A549 (cell line): ENCODE measurements around the gene TMEM107. TPM values are rescaled to one million over a fixed set of nuclear protein-coding genes. Genes with fewer than 3 reads are reported as not detected.

Experiments
- ATOH8 ChIP-seq: fragments of 250-450 bp; sonication (Bioruptor Pico); IDR thresholded peaks from 2 replicates; pipeline ENCODE4 v1.5.0; 2020; ENCODE audit warnings: low read depth, mild to moderate bottlenecking, moderate library complexity
- CEBPB ChIP-seq, 2 experiments: fragments of >200 bp in 1 of 2; sonication (Bioruptor Twin) in 1 of 2; formaldehyde crosslinking in 1 of 2; IDR thresholded peaks; 2 replicates each; pipeline ENCODE4 v1.6.1; 2012 to 2016
- CTCF ChIP-seq: fragments of >200 bp; sonication (Bioruptor Twin); formaldehyde crosslinking; IDR thresholded peaks from 3 replicates; pipeline ENCODE4 v1.5.1; 2016
- E2F6 ChIP-seq: IDR thresholded peaks from 2 replicates; pipeline ENCODE4 v1.6.1; 2012; ENCODE audit warnings: low read depth, borderline replicate concordance
- EHMT2 ChIP-seq: fragments of 200-600 bp; sonication (generic); IDR thresholded peaks from 2 replicates; pipeline ENCODE4 v1.6.1; 2016; ENCODE audit warnings: antibody characterized with exemption, low read depth, mild to moderate bottlenecking, moderate library complexity
- ELK1 ChIP-seq: fragments of 150-350 bp; IDR thresholded peaks from 2 replicates; pipeline ENCODE4 v1.6.1; 2014; ENCODE audit warnings: low read depth, mild to moderate bottlenecking, low read length
- EP300 ChIP-seq, 2 experiments: fragments of >200 bp; sonication (Bioruptor Twin); formaldehyde crosslinking; IDR thresholded peaks; 2 replicates in 1 of 2; 3 replicates in 1 of 2; pipeline ENCODE4 v1.6.1; 2016 to 2017
- ESRRA ChIP-seq: fragments of 150-350 bp; IDR thresholded peaks from 2 replicates; pipeline ENCODE4 v1.6.1; 2014; ENCODE audit warnings: mild to moderate bottlenecking, low read length, borderline replicate concordance
- FOSB ChIP-seq: fragments of 250-450 bp; sonication (Bioruptor Pico); IDR thresholded peaks from 2 replicates; pipeline ENCODE4 v1.5.0; 2020; ENCODE audit warnings: mild to moderate bottlenecking, moderate library complexity
- FOSL2 ChIP-seq, 2 experiments: fragments of 450-650 bp in 1 of 2; fragments of >200 bp in 1 of 2; sonication (Bioruptor Twin) in 1 of 2; formaldehyde crosslinking; IDR thresholded peaks; 2 replicates each; pipeline versions ENCODE4 v1.5.0 to v1.6.1; 2016 to 2020; ENCODE audit warnings: mild to moderate bottlenecking in 1 of 2, moderate library complexity in 1 of 2
- GATA3 ChIP-seq: IDR thresholded peaks from 2 replicates; pipeline ENCODE4 v1.6.1; 2012; ENCODE audit warnings: borderline replicate concordance
- HEYL ChIP-seq: fragments of 250-450 bp; sonication (Bioruptor Pico); IDR thresholded peaks from 2 replicates; pipeline ENCODE4 v1.8.0; 2021; ENCODE audit warnings: mild to moderate bottlenecking, moderate library complexity
- HOXA7 ChIP-seq: fragments of 250-450 bp; sonication (Bioruptor Pico); IDR thresholded peaks from 2 replicates; pipeline ENCODE4 v1.5.0; 2020; ENCODE audit warnings: mild to moderate bottlenecking, moderate library complexity
- JUN ChIP-seq, 2 experiments: fragments of >200 bp; sonication (Bioruptor Twin); formaldehyde crosslinking; IDR thresholded peaks; 2 replicates in 1 of 2; 3 replicates in 1 of 2; pipeline ENCODE4 v1.6.1; 2016 to 2017
- KDM1A ChIP-seq: fragments of 200-600 bp; sonication (generic); IDR thresholded peaks from 2 replicates; pipeline ENCODE4 v1.6.1; 2016; ENCODE audit warnings: low read depth, mild to moderate bottlenecking
- MAX ChIP-seq: IDR thresholded peaks from 2 replicates; pipeline ENCODE4 v1.6.1; 2012
- MAZ ChIP-seq: fragments of 150-350 bp; IDR thresholded peaks from 2 replicates; pipeline ENCODE4 v1.6.1; 2014; ENCODE audit warnings: antibody characterized with exemption, low read depth, low read length, borderline replicate concordance
- MYC ChIP-seq: IDR thresholded peaks from 2 replicates; pipeline ENCODE4 v1.6.1; 2012; ENCODE audit warnings: mild to moderate bottlenecking, inconsistent platforms, low read length, improper control_type of control experiment, borderline replicate concordance
- NFE2L2 ChIP-seq: fragments of 150-350 bp; conservative IDR thresholded peaks from 2 replicates; pipeline ENCODE4 v1.6.1; 2014; ENCODE audit warnings: low read length
- NPAS2 ChIP-seq: fragments of 250-450 bp; sonication (Bioruptor Pico); IDR thresholded peaks from 2 replicates; pipeline ENCODE4 v1.8.0; 2022; ENCODE audit warnings: mild to moderate bottlenecking, moderate library complexity, borderline replicate concordance
- NR3C1 ChIP-seq: fragments of >200 bp; sonication (Bioruptor Twin); formaldehyde crosslinking; IDR thresholded peaks from 3 replicates; pipeline ENCODE4 v1.6.1; 2017
- POLR2AphosphoS2 ChIP-seq: conservative IDR thresholded peaks from 2 replicates; pipeline ENCODE4 v1.6.1; 2012; ENCODE audit warnings: low read length, improper control_type of control experiment, inconsistent platforms
- RAD21 ChIP-seq, 2 experiments: fragments of >200 bp in 1 of 2; sonication (Bioruptor Twin) in 1 of 2; formaldehyde crosslinking in 1 of 2; IDR thresholded peaks in 1 of 2; conservative IDR thresholded peaks in 1 of 2; 2 replicates in 1 of 2; 3 replicates in 1 of 2; pipeline ENCODE4 v1.6.1; 2012 to 2018; ENCODE audit warnings: inconsistent platforms in 1 of 2
- RCOR1 ChIP-seq: fragments of 150-350 bp; IDR thresholded peaks from 2 replicates; pipeline ENCODE4 v1.6.1; 2014; ENCODE audit warnings: antibody characterized with exemption, low read length, low read depth
- RFX5 ChIP-seq: fragments of 450-650 bp; IDR thresholded peaks from 2 replicates; pipeline ENCODE4 v1.7.1; 2014; ENCODE audit warnings: antibody characterized with exemption, mild to moderate bottlenecking, moderate library complexity
- SMC3 ChIP-seq: fragments of >200 bp; sonication (Bioruptor Twin); formaldehyde crosslinking; IDR thresholded peaks from 3 replicates; pipeline ENCODE4 v1.6.1; 2018; ENCODE audit warnings: inconsistent platforms
- TFCP2L1 ChIP-seq: fragments of 250-450 bp; sonication (Bioruptor Pico); IDR thresholded peaks from 2 replicates; pipeline ENCODE4 v1.5.0; 2021; ENCODE audit warnings: mild to moderate bottlenecking
- ZFP36 ChIP-seq: fragments of 450-650 bp; IDR thresholded peaks from 2 replicates; pipeline ENCODE4 v1.6.1; 2014; ENCODE audit warnings: borderline replicate concordance; ENCODE audit not compliant: partially characterized antibody
- ZNF302 ChIP-seq: fragments of 250-450 bp; sonication (Bioruptor Pico); IDR thresholded peaks from 2 replicates; pipeline ENCODE4 v1.9.0; 2021; ENCODE audit warnings: inconsistent platforms, mild to moderate bottlenecking, moderate library complexity
- ZSCAN20 ChIP-seq: fragments of 250-450 bp; sonication (Bioruptor Pico); IDR thresholded peaks from 2 replicates; pipeline ENCODE4 v1.8.0; 2022; ENCODE audit warnings: mild to moderate bottlenecking, moderate library complexity
- polyA plus RNA-seq, 4 experiments: library from polyadenylated mRNA; depleted of rRNA in 3 of 4; stranded (reverse); fragments of >200 nt; fragmentation: RNase III in 1 of 4; extraction: RNeasy Plus Mini Kit Qiagen cat#74134 plus additional on column Dnase treatment in 1 of 4; gene quantifications; 2 replicates in 3 of 4; 3 replicates in 1 of 4; pipeline ENCODE4 v1.2.3, GENCODE V29; 2011 to 2017
- TF ChIP-seq, protein P1 (sequence below): IDR thresholded peaks from 2 replicates; pipeline ENCODE4 v1.6.1; 2012
- TF ChIP-seq, protein P2 (sequence below): fragments of 200-600 bp; sonication (generic); IDR thresholded peaks from 2 replicates; pipeline ENCODE4 v1.6.1; 2016; ENCODE audit warnings: antibody characterized with exemption, mild to moderate bottlenecking, moderate library complexity

Gene TMEM107
- polyA plus RNA-seq, 2 of the 4 experiments (the other 2 are of a cell fraction), result 17.0 to 22.8 TPM

GRCh38 chr17:8185582-8186445 lies 9.6 kb upstream of the TMEM107 start (continued):
- TF ChIP-seq ELK1 (no peak), FOSB (CRISPR knock-in tag) (no peak), EP300 (IDR thresholded peaks at IDR 0.05) (no peak), MYC (peak; percentile 54), JUN (IDR thresholded peaks at IDR 0.05) (no peak), GATA3 (no peak), RFX5 (no peak), ESRRA (peak; percentile 27; the same call in 1 of the 2 replicates), CEBPB (IDR thresholded peaks at IDR 0.05) (peak in 1 of 2 experiments; percentile 73; a peak in 2 of 4 replicates), NFE2L2 (no peak), FOSL2 (IDR thresholded peaks at IDR 0.05) (no peak), FOSL2 (CRISPR knock-in tag; IDR thresholded peaks at IDR 0.05) (no peak), TFCP2L1 (CRISPR knock-in tag) (no peak), E2F6 (no peak), CTCF (no peak), RAD21 (conservative IDR thresholded peaks at IDR 0.05 in 1 of 2, IDR thresholded peaks at IDR 0.05 in 1 of 2) (no peak), MAX (peak; percentile 82), POLR2AphosphoS2 (no peak), SMC3 (peak; percentile 14; the same call in 1 of the 3 replicates), HOXA7 (CRISPR knock-in tag) (no peak), KDM1A (0 out of 2 replicates have a peak, but pooled peaks have one; percentile 14), NPAS2 (CRISPR knock-in tag) (no peak), ZNF302 (CRISPR knock-in tag) (no peak), RCOR1 (peak; percentile 59; the same call in 1 of the 2 replicates), HEYL (CRISPR knock-in tag) (no peak), ATOH8 (CRISPR knock-in tag) (no peak), ZFP36 (no peak), ZSCAN20 (CRISPR knock-in tag) (no peak), NR3C1 (no peak), MAZ (peak; percentile 82; the same call in 1 of the 2 replicates), EHMT2 (no peak)
- TF ChIP-seq, protein P1, sequence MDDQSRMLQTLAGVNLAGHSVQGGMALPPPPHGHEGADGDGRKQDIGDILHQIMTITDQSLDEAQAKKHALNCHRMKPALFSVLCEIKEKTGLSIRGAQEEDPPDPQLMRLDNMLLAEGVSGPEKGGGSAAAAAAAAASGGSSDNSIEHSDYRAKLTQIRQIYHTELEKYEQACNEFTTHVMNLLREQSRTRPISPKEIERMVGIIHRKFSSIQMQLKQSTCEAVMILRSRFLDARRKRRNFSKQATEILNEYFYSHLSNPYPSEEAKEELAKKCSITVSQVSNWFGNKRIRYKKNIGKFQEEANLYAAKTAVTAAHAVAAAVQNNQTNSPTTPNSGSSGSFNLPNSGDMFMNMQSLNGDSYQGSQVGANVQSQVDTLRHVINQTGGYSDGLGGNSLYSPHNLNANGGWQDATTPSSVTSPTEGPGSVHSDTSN, result no peak; the same call in 1 of the 2 replicates
- TF ChIP-seq, protein P2, sequence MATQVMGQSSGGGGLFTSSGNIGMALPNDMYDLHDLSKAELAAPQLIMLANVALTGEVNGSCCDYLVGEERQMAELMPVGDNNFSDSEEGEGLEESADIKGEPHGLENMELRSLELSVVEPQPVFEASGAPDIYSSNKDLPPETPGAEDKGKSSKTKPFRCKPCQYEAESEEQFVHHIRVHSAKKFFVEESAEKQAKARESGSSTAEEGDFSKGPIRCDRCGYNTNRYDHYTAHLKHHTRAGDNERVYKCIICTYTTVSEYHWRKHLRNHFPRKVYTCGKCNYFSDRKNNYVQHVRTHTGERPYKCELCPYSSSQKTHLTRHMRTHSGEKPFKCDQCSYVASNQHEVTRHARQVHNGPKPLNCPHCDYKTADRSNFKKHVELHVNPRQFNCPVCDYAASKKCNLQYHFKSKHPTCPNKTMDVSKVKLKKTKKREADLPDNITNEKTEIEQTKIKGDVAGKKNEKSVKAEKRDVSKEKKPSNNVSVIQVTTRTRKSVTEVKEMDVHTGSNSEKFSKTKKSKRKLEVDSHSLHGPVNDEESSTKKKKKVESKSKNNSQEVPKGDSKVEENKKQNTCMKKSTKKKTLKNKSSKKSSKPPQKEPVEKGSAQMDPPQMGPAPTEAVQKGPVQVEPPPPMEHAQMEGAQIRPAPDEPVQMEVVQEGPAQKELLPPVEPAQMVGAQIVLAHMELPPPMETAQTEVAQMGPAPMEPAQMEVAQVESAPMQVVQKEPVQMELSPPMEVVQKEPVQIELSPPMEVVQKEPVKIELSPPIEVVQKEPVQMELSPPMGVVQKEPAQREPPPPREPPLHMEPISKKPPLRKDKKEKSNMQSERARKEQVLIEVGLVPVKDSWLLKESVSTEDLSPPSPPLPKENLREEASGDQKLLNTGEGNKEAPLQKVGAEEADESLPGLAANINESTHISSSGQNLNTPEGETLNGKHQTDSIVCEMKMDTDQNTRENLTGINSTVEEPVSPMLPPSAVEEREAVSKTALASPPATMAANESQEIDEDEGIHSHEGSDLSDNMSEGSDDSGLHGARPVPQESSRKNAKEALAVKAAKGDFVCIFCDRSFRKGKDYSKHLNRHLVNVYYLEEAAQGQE, result no peak
